H9 (cell line): ENCODE results near the gene CHRM5. TPM values are rescaled to one million over a fixed set of nuclear protein-coding genes. Genes with fewer than 3 reads are reported as not detected.

Experiments used
- DNase-seq: peaks from one replicate; pipeline ENCODE4 v3.0.0-alpha.2; 2017
- H2AFZ ChIP-seq: one replicate; pipeline ENCODE4 v1.6.1; 2013; ENCODE audit warnings: mild to moderate bottlenecking, low read length, control low read depth, moderate library complexity
- H2AK5ac ChIP-seq: 2 replicates; pipeline ENCODE4 v1.6.1; 2013; ENCODE audit warnings: low read length, control low read depth, mixed read lengths; ENCODE audit not compliant: insufficient read length
- H2BK120ac ChIP-seq: one replicate; pipeline ENCODE4 v1.6.1; 2013; ENCODE audit warnings: low read depth, mild to moderate bottlenecking, low read length, control low read depth, inconsistent platforms; ENCODE audit not compliant: poor library complexity, severe bottlenecking
- H2BK12ac ChIP-seq: 2 replicates; pipeline ENCODE4 v1.6.1; 2013; ENCODE audit warnings: low read length, control low read depth, mixed read lengths, low read depth; ENCODE audit not compliant: insufficient read length
- H2BK15ac ChIP-seq: 2 replicates; pipeline ENCODE4 v1.6.1; 2013; ENCODE audit warnings: low read depth, low read length, control low read depth
- H2BK20ac ChIP-seq: one replicate; pipeline ENCODE4 v1.6.1; 2013; ENCODE audit warnings: low read depth, mild to moderate bottlenecking, low read length, control low read depth, inconsistent platforms; ENCODE audit not compliant: poor library complexity, severe bottlenecking
- H2BK5ac ChIP-seq: 2 replicates; pipeline ENCODE4 v1.6.1; 2013; ENCODE audit warnings: low read length, control low read depth, mixed read lengths; ENCODE audit not compliant: insufficient read length
- H3K14ac ChIP-seq: 2 replicates; pipeline ENCODE4 v1.6.1; 2013; ENCODE audit warnings: low read length, control low read depth; ENCODE audit not compliant: insufficient read depth
- H3K18ac ChIP-seq: 2 replicates; pipeline ENCODE4 v1.6.1; 2013; ENCODE audit warnings: low read depth, mild to moderate bottlenecking, mixed read lengths, low read length, control low read depth; ENCODE audit not compliant: insufficient read length
- H3K23ac ChIP-seq: 2 replicates; pipeline ENCODE4 v1.6.1; 2013; ENCODE audit warnings: low read length, control low read depth, mixed read lengths, low read depth; ENCODE audit not compliant: insufficient read length
- H3K23me2 ChIP-seq: 2 replicates; pipeline ENCODE4 v1.6.1; 2013; ENCODE audit warnings: low read depth, mild to moderate bottlenecking, mixed read lengths, low read length, control low read depth; ENCODE audit not compliant: insufficient read length, poor library complexity, severe bottlenecking
- H3K27ac ChIP-seq: 2 replicates; pipeline ENCODE4 v1.5.1; 2013; ENCODE audit warnings: low read length, control low read depth, mixed read lengths, low read depth; ENCODE audit not compliant: insufficient read length
- H3K27me3 ChIP-seq: 2 replicates; pipeline ENCODE4 v1.6.1; 2013; ENCODE audit warnings: low read length, control low read depth, inconsistent platforms; ENCODE audit not compliant: insufficient read depth
- H3K4ac ChIP-seq: 2 replicates; pipeline ENCODE4 v1.6.1; 2013; ENCODE audit warnings: low read depth, mild to moderate bottlenecking, control low read depth, inconsistent platforms, low read length, moderate library complexity
- H3K4me1 ChIP-seq: 2 replicates; pipeline ENCODE4 v1.6.1; 2013; ENCODE audit warnings: low read length, control low read depth, inconsistent platforms; ENCODE audit not compliant: insufficient read depth
- H3K4me2 ChIP-seq: 2 replicates; pipeline ENCODE4 v1.6.1; 2013; ENCODE audit warnings: low read length, control low read depth, mixed read lengths; ENCODE audit not compliant: insufficient read length, insufficient read depth
- H3K56ac ChIP-seq: 2 replicates; pipeline ENCODE4 v1.6.1; 2013; ENCODE audit warnings: low read depth, mild to moderate bottlenecking, mixed read lengths, low read length, control low read depth; ENCODE audit not compliant: insufficient read length
- H3K79me1 ChIP-seq: 2 replicates; pipeline ENCODE4 v1.6.1; 2013; ENCODE audit warnings: low read depth, mild to moderate bottlenecking, moderate library complexity, low read length, control low read depth, inconsistent platforms; ENCODE audit not compliant: insufficient read depth, poor library complexity, severe bottlenecking
- H3K79me2 ChIP-seq: 2 replicates; pipeline ENCODE4 v1.6.1; 2013; ENCODE audit warnings: low read length, control low read depth, inconsistent platforms; ENCODE audit not compliant: insufficient read depth
- H3K9ac ChIP-seq: 2 replicates; pipeline ENCODE4 v1.6.1; 2013; ENCODE audit warnings: low read length, control low read depth, mixed read lengths; ENCODE audit not compliant: insufficient read length; ENCODE audit errors: extremely low read depth
- H3K9me3 ChIP-seq: one replicate; pipeline ENCODE4 v1.6.1; 2013; ENCODE audit warnings: low read depth, low read length, inconsistent platforms; ENCODE audit not compliant: control insufficient read depth
- H3T11ph ChIP-seq: one replicate; pipeline ENCODE4 v1.6.1; 2013; ENCODE audit warnings: mild to moderate bottlenecking, low read length, control low read depth, inconsistent platforms
- H4K20me1 ChIP-seq: one replicate; pipeline ENCODE4 v1.6.1; 2013; ENCODE audit not compliant: control insufficient read depth, insufficient read length, insufficient read depth
- H4K5ac ChIP-seq: 2 replicates; pipeline ENCODE4 v1.6.1; 2013; ENCODE audit warnings: low read depth, mild to moderate bottlenecking, mixed read lengths, low read length, control low read depth; ENCODE audit not compliant: insufficient read length
- H4K8ac ChIP-seq: replicated peaks from 2 replicates; pipeline ENCODE4 v1.6.1; 2013; ENCODE audit warnings: low read length, control low read depth, mixed read lengths, low read depth; ENCODE audit not compliant: insufficient read length
- H4K91ac ChIP-seq: 2 replicates; pipeline ENCODE4 v1.6.1; 2013; ENCODE audit warnings: low read depth, mild to moderate bottlenecking, moderate library complexity, mixed read lengths, low read length, control low read depth; ENCODE audit not compliant: insufficient read length
- H3K27ac Mint-ChIP-seq, 3 experiments: 2 replicates in 2 of 3; 3 replicates in 1 of 3; pipeline ENCODE4 v1.8.0; 2020 to 2021; ENCODE audit warnings: mixed read lengths in 3 of 3, mild to moderate bottlenecking in 1 of 3, moderate library complexity in 1 of 3
- H3K27me3 Mint-ChIP-seq: 2 replicates; pipeline ENCODE4 v1.8.0; 2021; ENCODE audit warnings: low read depth, mild to moderate bottlenecking, moderate library complexity, mixed read lengths
- H3K36me3 Mint-ChIP-seq, 3 experiments: 2 replicates in 2 of 3; 3 replicates in 1 of 3; pipeline ENCODE4 v1.8.0; 2020 to 2021; ENCODE audit warnings: low read depth in 3 of 3, mixed read lengths in 3 of 3; ENCODE audit not compliant: insufficient read depth in 1 of 3
- H3K4me1 Mint-ChIP-seq, 2 experiments: 2 replicates each; pipeline ENCODE4 v1.8.0; 2020; ENCODE audit warnings: mixed read lengths in 2 of 2
- H3K4me3 Mint-ChIP-seq, 2 experiments: 2 replicates in 1 of 2; 3 replicates in 1 of 2; pipeline ENCODE4 v1.8.0; 2020 to 2021; ENCODE audit warnings: mild to moderate bottlenecking in 2 of 2, mixed read lengths in 2 of 2, moderate library complexity in 1 of 2
- H3K9me3 Mint-ChIP-seq, 2 experiments: 2 replicates in 1 of 2; 3 replicates in 1 of 2; pipeline ENCODE4 v1.8.0; 2020; ENCODE audit warnings: mild to moderate bottlenecking in 2 of 2, mixed read lengths in 2 of 2, moderate library complexity in 1 of 2
- WGBS: extraction: QIAGEN DNeasy Blood & Tissue Kit; methylation state at CpG from one replicate; pipeline ENCODE4 v1.1.7; 2013; ENCODE audit warnings: missing lambda C conversion rate, low lambda C conversion rate, mixed read lengths; ENCODE audit not compliant: insufficient read length; ENCODE audit errors: extremely low coverage; 5-methylcytosine and 5-hydroxymethylcytosine counted together
- total RNA-seq: library from RNA; stranded (reverse); gene quantifications from 2 replicates; pipeline ENCODE4 v1.2.1, GENCODE V29; 2021
- TF ChIP-seq, protein P1 (sequence below): fragments of 200-600 bp; sonication (generic); conservative IDR thresholded peaks from 3 replicates; pipeline ENCODE4 v1.8.0; 2021; ENCODE audit warnings: antibody characterized with exemption, mild to moderate bottlenecking

Gene CHRM5
- total RNA-seq, 1 experiment from 2014 or later = not detected

DNA sequence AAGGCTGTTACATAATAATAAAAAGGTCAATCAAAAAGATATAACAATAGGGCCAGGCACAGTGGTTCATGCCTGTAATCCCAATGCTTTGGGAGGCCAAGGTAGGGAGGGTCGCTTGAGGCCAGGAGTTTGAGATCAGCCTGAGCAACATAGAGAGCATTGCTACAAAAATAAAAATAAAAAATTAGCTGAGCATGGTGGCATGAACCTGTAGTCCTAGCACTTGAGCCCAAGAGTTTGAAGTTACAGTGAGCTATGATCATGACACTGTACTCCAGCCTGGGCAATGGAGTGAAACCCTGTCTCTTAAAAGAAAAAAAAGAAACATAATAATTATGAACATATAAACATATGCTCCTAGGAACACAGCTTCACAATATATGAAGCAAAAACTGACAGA lies 41.4 kb downstream of the CHRM5 start:
- Histone ChIP-seq H3K27me3 (no peaks in the 10 kb centered on the region), H4K5ac (no peak overlapping the region), H2BK120ac (no peak overlapping the region), H2BK15ac (no peak overlapping the region), H2BK12ac (no peak overlapping the region), H4K91ac (no peak overlapping the region), H2AK5ac (no peak overlapping the region), H3K4me2 (no peak overlapping the region), H3K56ac (no peak overlapping the region), H2BK5ac (no peak overlapping the region), H3K4ac (no peak overlapping the region), H3K79me2 (no peaks in the 10 kb centered on the region), H3K23ac (no peak overlapping the region), H2AFZ (no peak overlapping the region), H3K14ac (no peak overlapping the region), H3K9me3 (no peaks in the 10 kb centered on the region), H4K8ac (no peak overlapping the region), H3K18ac (no peak overlapping the region), H3K27ac (no peak overlapping the region), H2BK20ac (no peak overlapping the region), H3T11ph (no peak overlapping the region), H3K79me1 (no peaks in the 10 kb centered on the region), H3K4me1 (no peaks in the 10 kb centered on the region; the same call in 1 of the 2 replicates), H3K9ac (no peak overlapping the region), H3K23me2 (no peaks in the 10 kb centered on the region), H4K20me1 (no peaks in the 10 kb centered on the region)
- H3K36me3 Mint-ChIP-seq = no peaks in the 10 kb centered on the region; a peak in 1 of 7 replicates
- TF ChIP-seq, protein P1, sequence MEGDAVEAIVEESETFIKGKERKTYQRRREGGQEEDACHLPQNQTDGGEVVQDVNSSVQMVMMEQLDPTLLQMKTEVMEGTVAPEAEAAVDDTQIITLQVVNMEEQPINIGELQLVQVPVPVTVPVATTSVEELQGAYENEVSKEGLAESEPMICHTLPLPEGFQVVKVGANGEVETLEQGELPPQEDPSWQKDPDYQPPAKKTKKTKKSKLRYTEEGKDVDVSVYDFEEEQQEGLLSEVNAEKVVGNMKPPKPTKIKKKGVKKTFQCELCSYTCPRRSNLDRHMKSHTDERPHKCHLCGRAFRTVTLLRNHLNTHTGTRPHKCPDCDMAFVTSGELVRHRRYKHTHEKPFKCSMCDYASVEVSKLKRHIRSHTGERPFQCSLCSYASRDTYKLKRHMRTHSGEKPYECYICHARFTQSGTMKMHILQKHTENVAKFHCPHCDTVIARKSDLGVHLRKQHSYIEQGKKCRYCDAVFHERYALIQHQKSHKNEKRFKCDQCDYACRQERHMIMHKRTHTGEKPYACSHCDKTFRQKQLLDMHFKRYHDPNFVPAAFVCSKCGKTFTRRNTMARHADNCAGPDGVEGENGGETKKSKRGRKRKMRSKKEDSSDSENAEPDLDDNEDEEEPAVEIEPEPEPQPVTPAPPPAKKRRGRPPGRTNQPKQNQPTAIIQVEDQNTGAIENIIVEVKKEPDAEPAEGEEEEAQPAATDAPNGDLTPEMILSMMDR = no peak
- no CpG with 5 or more reads among the region's 1 CpG for WGBS
- H3K27me3 Mint-ChIP-seq = no peaks in the 10 kb centered on the region
- H3K4me3 Mint-ChIP-seq = no peak overlapping the region
- peaks cover 13 to 23% of the 10 kb centered on the region in 2 experiments for H3K4me1 Mint-ChIP-seq
- no peak for DNase-seq
- H3K27ac Mint-ChIP-seq = no peak overlapping the region
- H3K9me3 Mint-ChIP-seq = no peaks in the 10 kb centered on the region
